Transverse colon (tissue), 4 donors: ENCODE measurements around the gene ARHGEF10L. TPM values are rescaled to one million over a fixed set of nuclear protein-coding genes. Genes with fewer than 3 reads are reported as not detected.

ENCODE experiments used
- DNase-seq: peaks from one replicate; pipeline ENCODE4 v3.0.0-alpha.2; 2019
- H3K27ac ChIP-seq, 4 donors: fragments of 200-600 bp; sonication (generic); 2 replicates each; pipeline ENCODE4 v1.5.1; 2016 to 2018; ENCODE audit warnings: inconsistent platforms in 4 of 4
- H3K27me3 ChIP-seq: fragments of 200-600 bp; sonication (generic); 2 replicates; pipeline ENCODE4 v1.5.1; 2017; ENCODE audit warnings: inconsistent platforms
- H3K36me3 ChIP-seq, 4 donors: fragments of 200-600 bp; sonication (generic); 2 replicates each; pipeline ENCODE4 v1.5.1; 2017 to 2019; ENCODE audit warnings: inconsistent platforms in 4 of 4
- H3K4me1 ChIP-seq, 4 donors: fragments of 200-600 bp; sonication (generic); 2 replicates each; pipeline ENCODE4 v1.5.1; 2017 to 2020; ENCODE audit warnings: inconsistent platforms in 4 of 4
- H3K4me3 ChIP-seq, 4 donors: fragments of 200-600 bp; sonication (generic); 1 replicate in 1 of 4; 2 replicates in 3 of 4; pipeline versions ENCODE4 v1.5.1 to v1.6.1; 2017 to 2019; ENCODE audit warnings: inconsistent platforms in 4 of 4
- H3K9me3 ChIP-seq, 2 donors: fragments of 200-600 bp; sonication (generic); 2 replicates each; pipeline ENCODE4 v1.5.1; 2017 to 2019; ENCODE audit warnings: inconsistent platforms in 2 of 2
- EP300 ChIP-seq: sonication (generic); formaldehyde crosslinking; IDR thresholded peaks from one replicate; pipeline ENCODE4 v1.6.1; 2017; ENCODE audit warnings: antibody characterized with exemption, low read depth
- POLR2A ChIP-seq: fragments of 450-650 bp; IDR thresholded peaks from one replicate; pipeline ENCODE4 v1.6.1; 2016; ENCODE audit warnings: antibody characterized with exemption, mild to moderate bottlenecking, moderate library complexity
- POLR2AphosphoS5 ChIP-seq, 3 donors: sonication (generic); formaldehyde crosslinking; IDR thresholded peaks; one replicate each; pipeline ENCODE4 v1.6.1; 2016; ENCODE audit warnings: antibody characterized with exemption in 3 of 3
- WGBS, 2 donors: methylation state at CpG; one replicate each; pipeline ENCODE4 v1.1.5; 2018; ENCODE audit warnings: low coverage in 1 of 2; 5-methylcytosine and 5-hydroxymethylcytosine counted together
- in situ Hi-C, 4 donors: fragments of 200-750 bp; cut with MboI; loops; one replicate each; pipeline versions ENCODE4 v1.15.0 to v1.15.1; 2017; ENCODE audit warnings: low sequenced_read_pairs in 3 of 4, low pct_ligation_motif_present in 1 of 4, low pct_unique_long_range_greater_than_20kb in 1 of 4
- intact Hi-C: fragments of 100-400 bp; cut with DNase I; formaldehyde crosslinking; loops from one replicate; pipeline ENCODE4 v1.15.1; 2023; ENCODE audit warnings: low total_unique reads
- total RNA-seq, 4 donors: library from RNA; depleted of rRNA; stranded (reverse); fragments of >200 nt; gene quantifications; one replicate each; pipeline ENCODE4 v1.1.0, GENCODE V29; 2016
- TF ChIP-seq, protein P1 (sequence below), 5 experiments: fragments of 200-600 bp in 3 of 5; fragments of 450-650 bp in 2 of 5; sonication (generic) in 3 of 5; IDR thresholded peaks; 1 replicate in 2 of 5; 2 replicates in 3 of 5; pipeline ENCODE4 v1.5.1; 2016 to 2017; ENCODE audit warnings: antibody characterized with exemption in 5 of 5, inconsistent platforms in 3 of 5, mild to moderate bottlenecking in 2 of 5, moderate library complexity in 1 of 5

The ARHGEF10L gene
- total RNA-seq, 4 donors from 2014 or later, result 115 to 326 (median 199) TPM

DNA sequence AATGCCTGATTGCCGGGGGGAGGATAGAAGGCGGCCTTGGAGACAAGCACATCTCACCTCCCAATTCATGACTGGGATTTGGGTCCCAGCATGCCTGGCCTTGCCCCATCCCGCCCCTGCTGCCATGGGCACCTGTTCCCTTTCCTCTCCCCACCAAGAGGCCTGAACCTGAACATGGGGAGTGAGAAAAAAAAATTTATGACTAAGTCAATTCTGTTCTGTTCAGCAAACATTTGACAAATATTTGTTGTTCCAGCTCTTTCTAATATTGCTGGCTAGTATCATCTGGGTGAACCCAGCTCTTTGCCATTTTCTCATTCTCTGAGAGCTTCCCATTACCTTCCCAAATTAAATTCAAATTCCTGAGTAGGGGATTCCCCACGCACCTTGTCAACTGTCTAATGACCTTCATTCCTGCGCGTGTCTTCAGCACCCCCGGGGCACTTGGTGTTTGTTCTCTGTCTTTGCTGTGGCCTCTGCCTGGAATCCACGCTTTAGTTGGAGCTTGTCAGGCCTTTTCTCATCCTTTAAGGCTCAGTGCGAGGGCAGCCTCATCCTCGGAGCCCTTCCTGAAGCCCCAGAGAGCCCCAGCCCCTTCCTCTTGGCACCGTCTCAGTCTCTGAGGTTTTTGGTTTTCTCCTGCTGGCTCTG is 42.8 kb downstream of the ARHGEF10L start:
- intact Hi-C loops, result no loop called here
- Histone ChIP-seq H3K4me1 (peaks cover 29 to 62% (median 52%) of the 10 kb centered on the region in 4 donors), H3K27me3 (no peaks in the 10 kb centered on the region), H3K36me3 (no peaks in the 10 kb centered on the region), H3K9me3 (no peaks in the 10 kb centered on the region), H3K27ac (peak overlapping the region; percentile 74 to 86 (median 78)), H3K4me3 (peak overlapping the region in 1 of 4 donors; percentile 8)
- in situ Hi-C loops, result no loop called here
- DNase-seq, result no peak
- TF ChIP-seq POLR2A (no peak), POLR2AphosphoS5 (IDR thresholded peaks at IDR 0.05) (no peak), EP300 (no peak)
- TF ChIP-seq, protein P1, sequence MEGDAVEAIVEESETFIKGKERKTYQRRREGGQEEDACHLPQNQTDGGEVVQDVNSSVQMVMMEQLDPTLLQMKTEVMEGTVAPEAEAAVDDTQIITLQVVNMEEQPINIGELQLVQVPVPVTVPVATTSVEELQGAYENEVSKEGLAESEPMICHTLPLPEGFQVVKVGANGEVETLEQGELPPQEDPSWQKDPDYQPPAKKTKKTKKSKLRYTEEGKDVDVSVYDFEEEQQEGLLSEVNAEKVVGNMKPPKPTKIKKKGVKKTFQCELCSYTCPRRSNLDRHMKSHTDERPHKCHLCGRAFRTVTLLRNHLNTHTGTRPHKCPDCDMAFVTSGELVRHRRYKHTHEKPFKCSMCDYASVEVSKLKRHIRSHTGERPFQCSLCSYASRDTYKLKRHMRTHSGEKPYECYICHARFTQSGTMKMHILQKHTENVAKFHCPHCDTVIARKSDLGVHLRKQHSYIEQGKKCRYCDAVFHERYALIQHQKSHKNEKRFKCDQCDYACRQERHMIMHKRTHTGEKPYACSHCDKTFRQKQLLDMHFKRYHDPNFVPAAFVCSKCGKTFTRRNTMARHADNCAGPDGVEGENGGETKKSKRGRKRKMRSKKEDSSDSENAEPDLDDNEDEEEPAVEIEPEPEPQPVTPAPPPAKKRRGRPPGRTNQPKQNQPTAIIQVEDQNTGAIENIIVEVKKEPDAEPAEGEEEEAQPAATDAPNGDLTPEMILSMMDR (IDR thresholded peaks at IDR 0.05), result no peak
- 39 to 49% methylated on average over 5 to 11 of the region's 11 CpGs for WGBS, 2 donors

DNA sequence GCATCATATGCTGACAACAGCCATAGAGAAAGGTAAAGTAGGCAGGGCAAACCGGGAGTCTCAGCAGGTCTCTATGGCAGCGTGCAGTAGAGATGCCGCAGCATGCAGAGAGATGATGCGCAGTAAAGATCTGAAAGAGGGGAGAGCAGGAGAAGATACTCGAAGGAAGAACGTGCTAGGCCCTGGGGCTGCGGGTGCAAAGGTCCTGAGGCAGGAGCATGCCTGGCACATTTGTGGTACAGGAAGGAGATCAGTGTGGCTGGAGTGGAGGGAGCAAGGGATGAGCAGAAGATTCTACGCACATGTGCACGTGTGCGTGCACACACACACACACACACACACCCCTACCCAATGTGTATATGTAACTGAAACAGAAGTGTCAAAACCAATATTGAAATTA is 45.0 kb downstream of the ARHGEF10L start:
- H3K4me1 ChIP-seq, result peaks cover 48 to 79% (median 68%) of the 10 kb centered on the region in 4 donors
- H3K9me3 ChIP-seq, result no peaks in the 10 kb centered on the region
- TF ChIP-seq POLR2A (no peak), POLR2AphosphoS5 (IDR thresholded peaks at IDR 0.05) (no peak), EP300 (no peak)
- TF ChIP-seq, protein P1 (IDR thresholded peaks at IDR 0.05), result no peak
- intact Hi-C loops, result no loop called here
- no peak overlapping the region for H3K4me3 ChIP-seq
- in situ Hi-C loops, result no loop called here
- H3K27ac ChIP-seq, result no peak overlapping the region
- H3K36me3 ChIP-seq, result no peaks in the 10 kb centered on the region
- no peaks in the 10 kb centered on the region for H3K27me3 ChIP-seq
- WGBS, 2 donors, result 85 to 88% methylated on average over 8 to 10 of the region's 10 CpGs
- no peak for DNase-seq

DNA sequence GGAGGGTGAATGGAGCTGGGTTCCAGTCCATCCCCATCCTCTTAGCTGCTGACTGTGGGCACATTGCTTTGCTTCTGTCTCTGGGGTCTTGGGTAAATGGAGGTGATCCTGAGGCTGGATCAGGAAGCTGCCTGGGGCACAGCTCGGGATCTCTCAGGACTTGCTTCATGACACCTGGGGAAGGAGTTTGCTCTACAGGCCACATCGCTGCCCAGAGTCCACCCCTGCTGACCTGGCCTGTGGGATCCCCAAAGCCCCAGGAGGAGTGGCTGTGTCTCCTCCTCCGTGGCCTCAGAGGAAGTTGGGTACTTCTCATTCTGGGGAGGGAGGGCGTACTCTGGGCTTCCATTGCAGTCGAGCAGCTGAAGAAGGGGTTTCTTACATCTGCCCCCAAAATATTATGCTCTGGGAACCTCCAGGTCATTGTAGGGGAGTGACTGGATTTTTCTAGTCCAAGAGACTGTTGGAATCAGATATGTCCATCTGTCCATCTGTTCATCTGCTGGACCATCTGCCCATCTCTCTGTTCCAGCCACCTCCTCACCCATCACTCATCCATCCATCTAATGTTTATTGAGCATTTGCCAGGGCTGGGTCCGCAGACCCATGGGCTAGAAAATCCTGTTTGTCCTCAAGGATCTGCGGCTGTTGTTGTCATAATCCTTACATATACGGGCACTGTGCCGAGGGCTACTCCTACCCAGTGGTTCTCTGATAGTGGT is 45.9 kb downstream of the ARHGEF10L start:
- in situ Hi-C loops, result no loop called here
- H3K27ac ChIP-seq, result peak overlapping the region; percentile 87 to 97 (median 91)
- H3K9me3 ChIP-seq, result no peaks in the 10 kb centered on the region
- no peak overlapping the region for H3K4me3 ChIP-seq
- DNase-seq, result no peak
- TF ChIP-seq POLR2A (no peak), POLR2AphosphoS5 (IDR thresholded peaks at IDR 0.05) (no peak), EP300 (no peak)
- TF ChIP-seq, protein P1 (IDR thresholded peaks at IDR 0.05), result no peak
- intact Hi-C loops, result loop anchor here (5.0 kb wide), 1 partner anchor 58 kb away; no protein-coding TSS in a partner anchor
- peaks cover 0 to 2% (median 0%) of the 10 kb centered on the region in 4 donors for H3K36me3 ChIP-seq
- H3K4me1 ChIP-seq, result peaks cover 47 to 79% (median 70%) of the 10 kb centered on the region in 4 donors
- H3K27me3 ChIP-seq, result no peaks in the 10 kb centered on the region
- WGBS, 2 donors, result 69% methylated on average over 8 of the region's 9 CpGs; no CpG with 5 or more reads in 1 of the 2 donors

DNA sequence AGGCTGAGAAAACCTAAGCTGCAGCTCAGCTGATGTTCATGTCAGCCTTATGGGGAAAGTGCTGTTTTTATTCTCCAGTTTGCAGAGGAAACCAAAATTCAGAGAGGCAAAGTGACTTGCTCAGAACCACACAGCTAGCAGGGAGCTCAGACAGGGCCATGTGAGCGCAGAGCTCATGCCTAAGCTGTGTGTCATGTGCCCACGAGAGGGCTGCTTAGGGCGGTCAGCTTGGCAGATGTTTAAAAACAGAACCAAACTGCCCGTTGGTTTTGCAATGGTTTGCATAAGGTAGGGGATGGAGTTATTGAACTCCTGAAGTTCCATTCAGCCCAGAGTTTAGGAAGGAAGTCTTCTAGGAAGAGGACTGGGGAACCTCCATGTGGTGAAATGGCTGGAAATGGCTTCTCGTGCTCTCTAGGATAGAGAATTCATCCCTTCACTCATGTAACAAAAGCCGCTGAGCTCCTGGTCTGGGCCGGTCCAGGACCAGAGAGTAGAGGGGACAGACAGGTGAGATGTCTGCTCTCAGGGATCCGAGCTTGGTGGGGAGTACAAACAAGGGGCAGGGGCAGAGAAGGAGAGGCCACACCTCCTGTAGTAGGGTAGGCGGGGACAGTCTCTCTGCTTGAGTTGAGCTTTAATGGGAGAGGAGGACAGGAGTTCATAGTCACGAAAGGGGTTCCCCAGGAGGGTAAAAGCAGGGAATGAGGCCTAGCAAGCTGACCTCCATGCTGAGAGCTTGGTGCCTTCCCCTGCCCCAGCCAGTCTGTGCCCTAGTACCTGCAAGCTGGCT is 46.9 kb downstream of the ARHGEF10L start:
- Histone ChIP-seq H3K4me1 (peaks cover 47 to 81% (median 71%) of the 10 kb centered on the region in 4 donors), H3K27ac (peak overlapping the region; percentile 87 to 97 (median 91)), H3K9me3 (no peaks in the 10 kb centered on the region), H3K27me3 (no peaks in the 10 kb centered on the region), H3K36me3 (peaks cover 0 to 7% (median 0%) of the 10 kb centered on the region in 4 donors), H3K4me3 (no peak overlapping the region)
- DNase-seq, result no peak
- in situ Hi-C loops (no loop called here), intact Hi-C loops (loop anchor here (5.0 kb wide), 1 partner anchor 59 kb away; no protein-coding TSS in a partner anchor)
- WGBS, 2 donors, result 56 to 65% methylated on average over 5 to 10 of the region's 10 CpGs
- TF ChIP-seq POLR2AphosphoS5 (IDR thresholded peaks at IDR 0.05), result no peak
- TF ChIP-seq EP300, result no peak
- no peak for TF ChIP-seq POLR2A
- TF ChIP-seq, protein P1 (IDR thresholded peaks at IDR 0.05), result no peak
